ENCODE results near the gene CATSPERE.

CATSPERE gene

GRCh38 chr1:244461245-244462071, at the start of gene CATSPERE:
Gene CATSPERE (plus strand): TSS chr1:244461273. CDS start chr1:244461430, 157 bp downstream.
- H3K36me3 ChIP-seq: no peaks in the 10 kb centered on the region
- DNase-seq: peak; percentile 61
- no peaks in the 10 kb centered on the region for H3K9me3 ChIP-seq (ENCODE audit: severe bottlenecking)
- H3K27me3 ChIP-seq (ENCODE audit: insufficient read depth, low read depth, severe bottlenecking): no peaks in the 10 kb centered on the region
- H3K4me3 ChIP-seq (ENCODE audit: low read depth, low read length): peak within 1 kb of the TSS; percentile 27
- 0 out of 2 replicates have a peak within 1 kb of the TSS, but pooled peaks have one; percentile 22 for H3K27ac ChIP-seq
- TF ChIP-seq CTCF (IDR thresholded peaks at IDR 0.05; ENCODE audit: low read depth, low read length): no peak

- DNase-seq: no peak
- no peaks in the 10 kb centered on the region for H3K9me3 ChIP-seq (ENCODE audit: severe bottlenecking)
- no peaks in the 10 kb centered on the region for H3K27me3 ChIP-seq (ENCODE audit: insufficient read depth, low read depth, severe bottlenecking)
- H3K4me3 ChIP-seq (ENCODE audit: low read depth, low read length): no peak overlapping the region
- peaks cover 62% of the 10 kb centered on the region for H3K36me3 ChIP-seq
- no peak for TF ChIP-seq CTCF (IDR thresholded peaks at IDR 0.05; ENCODE audit: low read depth, low read length)
- H3K27ac ChIP-seq: no peak overlapping the region
Observed at GRCh38 chr1:244412176-244412575, 48.9 kb upstream of the CATSPERE start.

GRCh38 chr1:244413736-244414135, 47.3 kb upstream of the CATSPERE start:
- Histone ChIP-seq H3K27ac (no peak overlapping the region), H3K9me3 (ENCODE audit: severe bottlenecking) (no peaks in the 10 kb centered on the region), H3K36me3 (peaks cover 77% of the 10 kb centered on the region), H3K27me3 (ENCODE audit: insufficient read depth, low read depth, severe bottlenecking) (no peaks in the 10 kb centered on the region), H3K4me3 (ENCODE audit: low read depth, low read length) (no peak overlapping the region)
- no peak for DNase-seq
- TF ChIP-seq CTCF (IDR thresholded peaks at IDR 0.05; ENCODE audit: low read depth, low read length): no peak

- peaks cover 78% of the 10 kb centered on the region for H3K36me3 ChIP-seq
- DNase-seq: no peak
Observed at GRCh38 chr1:244414543-244414942, 46.5 kb upstream of the CATSPERE start.

GRCh38 chr1:244419024-244419423, 42.0 kb upstream of the CATSPERE start:
- no peak overlapping the region for H3K27ac ChIP-seq

More at GRCh38 chr1:244414543-244414942, 46.5 kb upstream of the CATSPERE start:
- Histone ChIP-seq H3K27ac (no peak overlapping the region), H3K4me3 (ENCODE audit: low read depth, low read length) (no peak overlapping the region), H3K27me3 (ENCODE audit: insufficient read depth, low read depth, severe bottlenecking) (no peaks in the 10 kb centered on the region), H3K9me3 (ENCODE audit: severe bottlenecking) (no peaks in the 10 kb centered on the region)
- no peak for TF ChIP-seq CTCF (IDR thresholded peaks at IDR 0.05; ENCODE audit: low read depth, low read length)

More at GRCh38 chr1:244419024-244419423, 42.0 kb upstream of the CATSPERE start:
- TF ChIP-seq CTCF (IDR thresholded peaks at IDR 0.05; ENCODE audit: low read depth, low read length): no peak
- DNase-seq: no peak
- no peak overlapping the region for H3K4me3 ChIP-seq (ENCODE audit: low read depth, low read length)
- H3K36me3 ChIP-seq: peaks cover 64% of the 10 kb centered on the region
- no peaks in the 10 kb centered on the region for H3K27me3 ChIP-seq (ENCODE audit: insufficient read depth, low read depth, severe bottlenecking)
- no peaks in the 10 kb centered on the region for H3K9me3 ChIP-seq (ENCODE audit: severe bottlenecking)

All from WERI-Rb-1 (cell line).